VCaP (cell line): ENCODE data around the gene CTSO.

Experiments used
- H3K27ac ChIP-seq: fragments of 450-650 bp; 2 replicates; pipeline ENCODE4 v1.5.1; 2017
- CTCF ChIP-seq: fragments of 450-650 bp; conservative IDR thresholded peaks from 2 replicates; pipeline ENCODE4 v1.5.1; 2017; ENCODE audit warnings: mild to moderate bottlenecking, moderate library complexity

Gene CTSO

GRCh38 chr4:155921597-155921996, 32.1 kb downstream of the CTSO start:
- no peak for TF ChIP-seq CTCF
- no peak overlapping the region for H3K27ac ChIP-seq

GRCh38 chr4:155914782-155915181, 38.9 kb downstream of the CTSO start:
- TF ChIP-seq CTCF: no peak
- peak overlapping the region; percentile 53 for H3K27ac ChIP-seq

GRCh38 chr4:155911905-155912304, 41.8 kb downstream of the CTSO start:
- no peak overlapping the region for H3K27ac ChIP-seq
- TF ChIP-seq CTCF: no peak

- no peak overlapping the region for H3K27ac ChIP-seq
These were observed 43.9 kb downstream of the CTSO start for GRCh38 chr4:155909615-155910226.

GRCh38 chr4:155908187-155909139, 45.2 kb downstream of the CTSO start:
- no peak overlapping the region for H3K27ac ChIP-seq
- no peak for TF ChIP-seq CTCF

More at GRCh38 chr4:155909615-155910226, 43.9 kb downstream of the CTSO start:
- no peak for TF ChIP-seq CTCF

- TF ChIP-seq CTCF: no peak
- H3K27ac ChIP-seq: no peak overlapping the region
These were observed 46.1 kb downstream of the CTSO start for GRCh38 chr4:155907556-155907955.

GRCh38 chr4:155906554-155907247, 47.0 kb downstream of the CTSO start:
- no peak overlapping the region for H3K27ac ChIP-seq
- TF ChIP-seq CTCF: no peak
